ENCODE measurements around the gene GCSH. TPM values are rescaled to one million over a fixed set of nuclear protein-coding genes. Genes with fewer than 3 reads are reported as not detected.

The GCSH gene
- total RNA-seq, 4 donors from 2014 or later: 26.7 to 45.9 (median 29.7) TPM

DNA sequence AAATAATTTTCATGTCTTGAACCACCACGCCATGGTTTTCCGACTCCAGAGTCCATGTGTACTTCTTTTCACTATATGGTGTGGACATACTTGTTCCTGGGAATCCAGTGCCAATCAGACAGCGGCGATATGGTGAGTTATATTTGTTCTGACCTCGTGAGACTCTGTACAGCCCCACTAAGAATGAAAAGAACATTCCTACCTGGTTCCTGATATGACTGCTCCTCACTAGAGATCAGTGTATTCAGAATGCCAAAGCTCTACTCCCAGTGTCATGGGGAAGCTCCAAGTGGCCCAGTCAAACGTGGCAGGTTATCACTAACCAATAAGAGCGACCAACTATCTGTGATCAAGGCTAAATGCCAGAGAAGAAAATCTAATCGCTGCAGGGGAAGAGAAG is 25.2 kb downstream of the GCSH start:
- H3K27ac ChIP-seq: no peak overlapping the region
- DNase-seq (ENCODE audit: low spot score in 2 of 2): no peak
- H3K4me3 ChIP-seq: no peak overlapping the region
- peaks cover 0 to 1% (median 0%) of the 10 kb centered on the region in 4 donors for H3K4me1 ChIP-seq
- 82 to 93% methylated on average over 7 to 8 of the region's 8 CpGs for WGBS, 2 donors
- TF ChIP-seq EP300 (IDR thresholded peaks at IDR 0.05) (no peak), POLR2A (IDR thresholded peaks at IDR 0.05) (no peak)
- TF ChIP-seq, protein P1, sequence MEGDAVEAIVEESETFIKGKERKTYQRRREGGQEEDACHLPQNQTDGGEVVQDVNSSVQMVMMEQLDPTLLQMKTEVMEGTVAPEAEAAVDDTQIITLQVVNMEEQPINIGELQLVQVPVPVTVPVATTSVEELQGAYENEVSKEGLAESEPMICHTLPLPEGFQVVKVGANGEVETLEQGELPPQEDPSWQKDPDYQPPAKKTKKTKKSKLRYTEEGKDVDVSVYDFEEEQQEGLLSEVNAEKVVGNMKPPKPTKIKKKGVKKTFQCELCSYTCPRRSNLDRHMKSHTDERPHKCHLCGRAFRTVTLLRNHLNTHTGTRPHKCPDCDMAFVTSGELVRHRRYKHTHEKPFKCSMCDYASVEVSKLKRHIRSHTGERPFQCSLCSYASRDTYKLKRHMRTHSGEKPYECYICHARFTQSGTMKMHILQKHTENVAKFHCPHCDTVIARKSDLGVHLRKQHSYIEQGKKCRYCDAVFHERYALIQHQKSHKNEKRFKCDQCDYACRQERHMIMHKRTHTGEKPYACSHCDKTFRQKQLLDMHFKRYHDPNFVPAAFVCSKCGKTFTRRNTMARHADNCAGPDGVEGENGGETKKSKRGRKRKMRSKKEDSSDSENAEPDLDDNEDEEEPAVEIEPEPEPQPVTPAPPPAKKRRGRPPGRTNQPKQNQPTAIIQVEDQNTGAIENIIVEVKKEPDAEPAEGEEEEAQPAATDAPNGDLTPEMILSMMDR (IDR thresholded peaks at IDR 0.05): no peak
- no peaks in the 10 kb centered on the region for H3K9me3 ChIP-seq
- H3K27me3 ChIP-seq: no peaks in the 10 kb centered on the region
- H3K36me3 ChIP-seq: no peaks in the 10 kb centered on the region

DNA sequence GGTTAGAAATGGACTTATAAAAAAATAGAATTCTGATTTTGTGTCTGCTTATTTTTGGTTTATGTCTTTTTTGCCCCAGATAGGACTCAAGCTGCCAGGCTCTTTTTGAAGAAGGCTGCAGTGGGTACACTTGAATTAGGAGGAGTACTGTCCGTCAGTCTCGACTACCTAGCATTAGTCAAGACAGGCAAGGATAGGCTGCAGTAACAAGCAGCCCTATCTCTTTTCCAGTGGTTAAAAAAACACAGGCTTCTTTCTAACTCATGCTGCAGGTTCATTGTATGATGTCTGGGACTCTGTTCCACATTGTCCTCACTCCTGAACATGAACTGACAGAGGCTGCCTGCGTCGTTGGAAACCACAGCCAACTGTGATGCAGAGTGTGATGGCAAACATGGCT is 27.1 kb downstream of the GCSH start:
- no peaks in the 10 kb centered on the region for H3K4me1 ChIP-seq
- no peaks in the 10 kb centered on the region for H3K36me3 ChIP-seq
- no peaks in the 10 kb centered on the region for H3K27me3 ChIP-seq
- H3K9me3 ChIP-seq: no peaks in the 10 kb centered on the region
- DNase-seq (ENCODE audit: low spot score in 2 of 2): no peak
- no peak for TF ChIP-seq EP300 (IDR thresholded peaks at IDR 0.05)
- no peak for TF ChIP-seq POLR2A (IDR thresholded peaks at IDR 0.05)
- TF ChIP-seq, protein P1 (IDR thresholded peaks at IDR 0.05): no peak
- H3K27ac ChIP-seq: no peak overlapping the region
- 95 to 98% methylated on average over 4 of the region's 4 CpGs for WGBS, 2 donors
- H3K4me3 ChIP-seq: no peak overlapping the region

DNA sequence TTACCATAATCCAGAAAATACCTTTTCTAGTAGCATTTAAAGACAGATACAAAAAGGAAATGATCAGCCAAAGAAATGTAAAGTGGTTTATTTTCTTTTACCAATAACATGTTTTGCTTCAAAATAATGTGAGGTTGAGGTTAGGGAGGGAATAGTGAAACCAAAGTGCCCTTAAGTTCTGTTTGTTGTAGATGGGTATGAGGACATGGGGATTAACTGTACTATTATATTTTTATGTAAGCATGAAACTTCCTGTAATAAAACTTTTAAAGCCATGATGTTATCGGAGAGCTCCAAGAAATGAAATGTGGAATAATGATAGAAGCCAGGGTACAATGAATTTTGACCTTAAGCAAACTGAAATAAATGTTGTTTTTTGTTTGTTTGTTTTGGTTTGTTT is 29.0 kb downstream of the GCSH start:
- WGBS, 2 donors: 72 to 76% methylated on average over 1 of the region's 1 CpG
- Histone ChIP-seq H3K4me1 (no peaks in the 10 kb centered on the region), H3K27ac (no peak overlapping the region), H3K36me3 (no peaks in the 10 kb centered on the region), H3K4me3 (no peak overlapping the region), H3K27me3 (no peaks in the 10 kb centered on the region), H3K9me3 (no peaks in the 10 kb centered on the region)
- TF ChIP-seq, protein P1 (IDR thresholded peaks at IDR 0.05): no peak
- DNase-seq (ENCODE audit: low spot score in 2 of 2): no peak

DNA sequence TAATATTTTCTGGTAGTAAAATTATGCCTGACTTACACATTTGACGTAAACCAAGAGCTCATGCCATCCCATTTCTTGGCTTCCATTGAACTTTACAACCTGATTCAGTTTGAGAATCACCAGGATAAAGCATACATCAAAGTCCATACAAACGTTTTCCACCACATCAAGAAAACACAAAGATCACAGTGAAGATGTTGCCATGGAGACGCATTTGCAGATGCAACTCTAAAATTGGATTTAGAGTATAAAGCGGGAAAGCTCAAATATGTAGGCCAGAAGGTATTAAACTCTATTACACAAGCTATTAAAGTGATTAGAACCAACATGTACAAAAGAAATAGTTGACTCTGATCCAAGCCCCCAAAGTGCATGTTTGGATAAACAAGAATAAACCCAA is 29.5 kb downstream of the GCSH start:
- 74 to 79% methylated on average over 4 of the region's 4 CpGs for WGBS, 2 donors
- no peak for TF ChIP-seq EP300 (IDR thresholded peaks at IDR 0.05)
- TF ChIP-seq, protein P1 (IDR thresholded peaks at IDR 0.05): no peak
- no peak for TF ChIP-seq POLR2A (IDR thresholded peaks at IDR 0.05)

DNA sequence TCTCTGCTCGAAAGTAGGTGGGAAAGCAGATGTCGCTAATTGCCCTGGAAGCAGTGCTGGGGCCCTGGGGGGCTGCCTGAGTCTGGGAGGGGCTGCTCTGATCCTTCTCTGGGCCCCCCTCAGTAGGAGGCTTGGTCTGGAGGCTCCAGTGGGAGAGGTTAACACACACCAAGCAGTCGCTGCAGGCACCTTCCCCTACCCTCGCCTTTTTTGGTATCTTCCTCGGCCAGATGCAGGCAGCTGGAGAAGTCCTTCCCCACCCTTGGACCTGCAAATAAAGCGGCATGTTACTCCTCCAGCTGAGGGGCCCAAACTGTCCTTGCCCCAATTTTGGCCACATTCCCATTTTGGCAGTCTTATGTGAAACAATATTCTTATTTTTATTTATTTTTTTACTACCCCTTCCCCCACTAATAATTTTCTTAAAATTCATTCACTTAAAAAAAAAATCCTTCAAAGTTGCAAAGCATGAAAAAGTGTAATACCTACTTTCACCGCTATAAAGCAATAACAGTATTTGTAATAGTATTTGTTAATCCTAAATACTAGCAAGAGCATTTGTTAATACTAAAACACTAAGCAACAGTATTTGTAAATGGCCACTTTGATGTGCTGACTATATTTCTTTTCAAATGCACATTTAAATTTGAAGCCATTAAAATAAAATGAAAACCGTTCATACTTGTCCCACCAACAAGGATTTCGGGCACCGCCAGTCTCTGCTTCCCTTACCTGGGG is 34.2 kb downstream of the GCSH start:
- DNase-seq (ENCODE audit: low spot score in 2 of 2): no peak
- H3K27ac ChIP-seq: no peak overlapping the region
- H3K27me3 ChIP-seq: no peaks in the 10 kb centered on the region
- no peaks in the 10 kb centered on the region for H3K4me1 ChIP-seq
- H3K36me3 ChIP-seq: peaks cover 0 to 15% (median 0%) of the 10 kb centered on the region in 3 donors
- 78 to 81% methylated on average over 10 of the region's 10 CpGs for WGBS, 2 donors
- TF ChIP-seq EP300 (IDR thresholded peaks at IDR 0.05) (no peak), POLR2A (IDR thresholded peaks at IDR 0.05) (no peak)
- TF ChIP-seq, protein P1 (IDR thresholded peaks at IDR 0.05): no peak
- H3K4me3 ChIP-seq: no peak overlapping the region
- H3K9me3 ChIP-seq: no peaks in the 10 kb centered on the region

More for the DNA sequence above, 29.5 kb downstream of the GCSH start:
- no peaks in the 10 kb centered on the region for H3K27me3 ChIP-seq
- H3K27ac ChIP-seq: no peak overlapping the region
- H3K36me3 ChIP-seq: peaks cover 0 to 3% (median 0%) of the 10 kb centered on the region in 3 donors
- no peak overlapping the region for H3K4me3 ChIP-seq
- no peaks in the 10 kb centered on the region for H3K9me3 ChIP-seq
- no peak for DNase-seq (ENCODE audit: low spot score in 2 of 2)
- H3K4me1 ChIP-seq: no peaks in the 10 kb centered on the region

Measured in tibial nerve (tissue), 4 donors.